Mammary epithelial cell (primary cell): Measurements from ENCODE around the gene ERBB4.

Experiments
- CTCF ChIP-seq, 2 donors: IDR thresholded peaks in 1 of 2; conservative IDR thresholded peaks in 1 of 2; 2 replicates each; pipeline ENCODE4 v1.5.1; 2011 to 2012; ENCODE audit warnings: inconsistent platforms in 2 of 2, low read length in 2 of 2, mild to moderate bottlenecking in 2 of 2, control low read depth in 1 of 2, low read depth in 1 of 2; ENCODE audit not compliant: insufficient read depth in 1 of 2; ENCODE audit errors: extremely low read depth in 1 of 2
- EZH2 ChIP-seq: IDR thresholded peaks from 2 replicates; pipeline ENCODE4 v1.6.1; 2012; ENCODE audit warnings: low read length, inconsistent platforms, borderline replicate concordance

DNA sequence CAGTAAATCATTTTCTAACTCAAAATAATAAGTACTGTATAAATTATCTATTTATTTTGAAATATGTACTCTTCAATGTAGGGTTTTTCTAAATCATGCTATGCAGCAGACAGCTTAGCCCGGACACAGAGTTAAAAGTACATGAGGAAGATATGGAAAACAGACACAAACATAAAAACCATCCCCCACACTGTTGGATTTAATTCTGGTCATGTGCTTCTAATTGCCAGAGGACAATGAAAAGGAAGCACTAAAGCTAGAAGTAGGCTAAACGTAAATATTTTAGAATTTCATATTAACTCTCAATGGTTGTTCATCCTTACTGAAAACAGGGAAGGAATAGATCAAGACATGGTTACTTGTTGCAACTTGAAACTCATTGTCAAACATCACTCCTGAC, 420.7 kb downstream of the ERBB4 start:
- no peak for TF ChIP-seq CTCF (conservative IDR thresholded peaks at IDR 0.05 in 1 of 2, IDR thresholded peaks at IDR 0.05 in 1 of 2; ENCODE audit: extremely low read depth in 1 of 2, insufficient read depth in 1 of 2, low read depth in 1 of 2, low read length in 2 of 2)
- no peak for TF ChIP-seq EZH2
